IPS-18a (cell line): ENCODE data around the gene KCNH3.

Experiments used
- H3K27ac ChIP-seq: one replicate; pipeline ENCODE4 v1.5.1; 2013; ENCODE audit warnings: low read length
- H3K27me3 ChIP-seq: one replicate; pipeline ENCODE4 v1.6.1; 2013; ENCODE audit warnings: mild to moderate bottlenecking, low read length; ENCODE audit not compliant: control insufficient read depth, insufficient read depth
- H3K36me3 ChIP-seq: one replicate; pipeline ENCODE4 v1.6.1; 2013; ENCODE audit warnings: low read depth, low read length; ENCODE audit not compliant: control insufficient read depth
- H3K4me1 ChIP-seq: one replicate; pipeline ENCODE4 v1.6.1; 2013; ENCODE audit warnings: low read depth, low read length; ENCODE audit not compliant: control insufficient read depth
- H3K4me3 ChIP-seq: one replicate; pipeline ENCODE4 v1.5.1; 2013; ENCODE audit warnings: low read length
- H3K9ac ChIP-seq: one replicate; pipeline ENCODE4 v1.6.1; 2013; ENCODE audit warnings: mild to moderate bottlenecking, low read length, moderate library complexity
- H3K9me3 ChIP-seq: one replicate; pipeline ENCODE4 v1.6.1; 2013; ENCODE audit warnings: low read depth, low read length; ENCODE audit not compliant: control insufficient read depth

The KCNH3 gene

GRCh38 chr12:49568442-49569162 is 29.8 kb downstream of the KCNH3 start:
- peak overlapping the region; percentile 70 for H3K27ac ChIP-seq
- no peaks in the 10 kb centered on the region for H3K9me3 ChIP-seq
- peak overlapping the region; percentile 75 for H3K9ac ChIP-seq
- H3K36me3 ChIP-seq = peaks cover 23% of the 10 kb centered on the region
- H3K27me3 ChIP-seq = no peaks in the 10 kb centered on the region
- H3K4me3 ChIP-seq = peak overlapping the region; percentile 98
- no peaks in the 10 kb centered on the region for H3K4me1 ChIP-seq

DNA sequence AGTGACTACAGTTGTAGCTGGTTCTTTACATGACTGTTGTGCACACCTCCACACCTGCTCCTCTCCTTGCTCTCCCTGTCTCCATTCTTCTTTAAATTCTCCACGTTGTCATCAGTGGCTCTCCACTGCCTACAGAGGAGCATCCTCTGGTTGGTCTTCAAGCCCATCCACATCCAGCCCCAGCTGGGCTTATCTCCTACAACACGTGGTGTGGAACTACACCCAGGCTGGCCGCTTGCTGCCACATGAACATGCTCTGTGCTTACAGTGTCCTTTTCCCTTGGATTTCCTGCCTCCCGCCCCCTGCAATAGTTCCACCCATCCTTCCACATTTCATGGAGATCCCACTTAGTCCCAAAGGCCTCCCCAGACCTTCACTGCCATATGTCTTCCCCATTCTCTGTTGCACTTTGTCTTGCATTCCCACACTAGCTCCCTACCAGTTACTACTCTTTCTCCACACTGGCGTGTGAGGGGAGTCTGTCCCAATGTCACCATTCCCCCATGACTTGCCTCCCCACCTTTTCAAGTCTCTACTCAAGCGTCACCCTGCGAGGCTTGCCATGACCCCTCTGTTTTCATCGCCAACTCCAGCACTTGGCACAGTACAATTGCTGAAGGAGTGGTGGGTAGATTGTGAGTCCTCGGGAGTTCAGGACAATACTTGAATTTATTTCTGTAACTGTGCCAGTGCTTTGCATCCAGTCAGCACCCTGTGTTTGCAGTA is 38.9 kb downstream of the KCNH3 start:
- Histone ChIP-seq H3K36me3 (peaks cover 10% of the 10 kb centered on the region), H3K4me1 (no peaks in the 10 kb centered on the region), H3K27ac (no peak overlapping the region), H3K9ac (no peak overlapping the region), H3K4me3 (no peak overlapping the region), H3K27me3 (no peaks in the 10 kb centered on the region), H3K9me3 (no peaks in the 10 kb centered on the region)

- Histone ChIP-seq H3K36me3 (peaks cover 5% of the 10 kb centered on the region), H3K9me3 (no peaks in the 10 kb centered on the region), H3K4me3 (no peak overlapping the region), H3K4me1 (no peaks in the 10 kb centered on the region), H3K27ac (no peak overlapping the region), H3K27me3 (no peaks in the 10 kb centered on the region), H3K9ac (no peak overlapping the region)
These were observed 39.8 kb downstream of the KCNH3 start for GRCh38 chr12:49578471-49579112.

- no peak overlapping the region for H3K4me3 ChIP-seq
- no peaks in the 10 kb centered on the region for H3K27me3 ChIP-seq
- H3K4me1 ChIP-seq = no peaks in the 10 kb centered on the region
- no peak overlapping the region for H3K9ac ChIP-seq
- H3K27ac ChIP-seq = no peak overlapping the region
- no peaks in the 10 kb centered on the region for H3K9me3 ChIP-seq
- no peaks in the 10 kb centered on the region for H3K36me3 ChIP-seq
These were observed 42.0 kb downstream of the KCNH3 start for GRCh38 chr12:49580572-49581535.

DNA sequence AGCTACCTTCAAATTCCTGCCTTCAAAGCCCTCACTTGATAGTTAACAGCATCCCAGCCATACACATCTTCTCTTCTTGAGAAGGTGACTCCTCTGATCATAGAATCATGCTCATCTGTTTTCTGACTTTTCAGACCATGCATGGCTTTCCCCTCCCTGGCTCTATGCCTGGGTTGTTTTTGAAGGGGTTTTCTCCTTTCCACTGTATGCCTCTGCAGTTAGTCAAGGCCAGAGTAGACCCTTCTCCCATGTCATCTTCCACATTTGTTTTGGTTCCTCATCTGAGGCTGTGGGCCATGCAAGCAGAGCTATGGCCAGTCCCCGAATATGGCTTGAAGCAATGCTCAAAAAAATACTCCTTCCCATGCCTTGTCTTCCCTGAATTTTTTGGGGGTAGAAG is 43.4 kb downstream of the KCNH3 start:
- H3K4me1 ChIP-seq = no peaks in the 10 kb centered on the region
- no peaks in the 10 kb centered on the region for H3K27me3 ChIP-seq
- H3K27ac ChIP-seq = no peak overlapping the region
- no peak overlapping the region for H3K4me3 ChIP-seq
- H3K9ac ChIP-seq = no peak overlapping the region
- H3K36me3 ChIP-seq = no peaks in the 10 kb centered on the region
- no peaks in the 10 kb centered on the region for H3K9me3 ChIP-seq

GRCh38 chr12:49582850-49583249 is 44.0 kb downstream of the KCNH3 start:
- Histone ChIP-seq H3K27ac (no peak overlapping the region), H3K4me3 (no peak overlapping the region), H3K9me3 (no peaks in the 10 kb centered on the region), H3K4me1 (no peaks in the 10 kb centered on the region), H3K9ac (no peak overlapping the region), H3K36me3 (no peaks in the 10 kb centered on the region), H3K27me3 (no peaks in the 10 kb centered on the region)

DNA sequence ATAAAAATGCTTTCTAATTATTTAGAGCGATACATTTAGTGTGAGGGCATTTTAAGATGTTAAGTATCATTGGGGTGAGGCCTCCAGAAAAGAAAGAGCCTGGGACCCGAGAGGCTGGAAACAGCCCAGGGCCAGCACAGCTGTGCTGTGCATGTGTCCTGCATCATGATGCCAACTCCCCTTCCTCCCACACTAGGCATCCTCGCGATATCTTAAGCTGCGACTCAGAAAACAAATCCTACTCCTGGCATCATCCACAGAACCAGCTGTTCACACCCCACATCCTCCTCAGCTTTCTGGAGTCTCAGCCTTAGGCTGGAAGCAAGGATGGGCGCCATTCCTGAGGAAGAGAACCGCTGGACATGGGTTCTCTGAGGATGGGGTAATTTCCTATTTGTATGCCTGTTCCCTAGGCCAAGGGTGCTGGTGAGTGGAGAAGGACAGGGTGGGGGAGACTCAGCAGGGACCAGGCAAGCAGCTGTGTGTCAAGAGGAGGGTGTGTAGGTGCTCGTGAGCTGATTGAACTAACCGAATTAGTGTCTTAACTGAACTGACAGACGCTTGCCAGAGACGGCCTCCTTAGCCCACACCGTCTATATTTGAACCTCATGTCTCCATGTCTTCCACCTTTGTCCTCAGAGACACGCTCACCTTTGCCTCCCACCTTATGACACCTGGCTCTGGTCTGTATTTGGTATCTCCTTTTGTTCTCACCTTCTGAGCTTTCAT is 44.7 kb downstream of the KCNH3 start:
- Histone ChIP-seq H3K9me3 (no peaks in the 10 kb centered on the region), H3K9ac (no peak overlapping the region), H3K4me3 (no peak overlapping the region), H3K27ac (no peak overlapping the region), H3K4me1 (no peaks in the 10 kb centered on the region), H3K27me3 (no peaks in the 10 kb centered on the region), H3K36me3 (no peaks in the 10 kb centered on the region)

DNA sequence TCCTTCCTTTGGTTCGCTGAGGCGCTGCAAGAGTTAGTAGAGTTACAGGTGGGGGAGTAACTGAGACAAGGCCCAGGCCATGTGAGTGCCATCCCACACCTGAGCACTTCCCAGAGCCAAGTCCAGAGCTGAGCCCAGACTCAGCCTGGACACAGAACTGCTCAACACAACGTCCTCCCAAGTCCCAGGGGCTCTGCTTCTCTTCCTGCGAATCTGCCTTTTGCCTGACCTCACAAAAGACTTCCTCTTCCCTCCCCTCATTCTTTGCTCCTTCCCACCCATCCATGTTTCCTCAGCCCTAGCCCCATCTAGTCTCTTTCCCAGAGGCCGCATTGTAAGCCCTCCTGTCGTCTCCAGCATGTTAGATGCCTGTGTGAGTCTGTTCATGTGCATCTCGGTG is 45.8 kb downstream of the KCNH3 start:
- Histone ChIP-seq H3K4me3 (no peak overlapping the region), H3K9me3 (no peaks in the 10 kb centered on the region)

GRCh38 chr12:49585477-49586459 is 46.9 kb downstream of the KCNH3 start:
- H3K4me3 ChIP-seq = no peak overlapping the region
- H3K27me3 ChIP-seq = no peaks in the 10 kb centered on the region
- H3K9me3 ChIP-seq = no peaks in the 10 kb centered on the region
- no peak overlapping the region for H3K9ac ChIP-seq
- no peak overlapping the region for H3K27ac ChIP-seq
- no peaks in the 10 kb centered on the region for H3K36me3 ChIP-seq
- H3K4me1 ChIP-seq = no peaks in the 10 kb centered on the region

More for the DNA sequence above, 45.8 kb downstream of the KCNH3 start:
- H3K27me3 ChIP-seq = no peaks in the 10 kb centered on the region
- no peak overlapping the region for H3K9ac ChIP-seq
- no peaks in the 10 kb centered on the region for H3K4me1 ChIP-seq
- H3K36me3 ChIP-seq = no peaks in the 10 kb centered on the region
- H3K27ac ChIP-seq = no peak overlapping the region
